GM12874 (cell line): Measurements from ENCODE around the gene TBC1D14.

ENCODE experiments used
- TF ChIP-seq, protein P1 (sequence below): IDR thresholded peaks from 2 replicates; pipeline ENCODE4 v1.5.1; 2011; ENCODE audit warnings: low read depth, mild to moderate bottlenecking, control low read depth, low read length, moderate library complexity; ENCODE audit not compliant: insufficient read depth

The TBC1D14 gene

GRCh38 chr4:6929339-6929811, 19.7 kb downstream of the TBC1D14 start:
- TF ChIP-seq, protein P1, sequence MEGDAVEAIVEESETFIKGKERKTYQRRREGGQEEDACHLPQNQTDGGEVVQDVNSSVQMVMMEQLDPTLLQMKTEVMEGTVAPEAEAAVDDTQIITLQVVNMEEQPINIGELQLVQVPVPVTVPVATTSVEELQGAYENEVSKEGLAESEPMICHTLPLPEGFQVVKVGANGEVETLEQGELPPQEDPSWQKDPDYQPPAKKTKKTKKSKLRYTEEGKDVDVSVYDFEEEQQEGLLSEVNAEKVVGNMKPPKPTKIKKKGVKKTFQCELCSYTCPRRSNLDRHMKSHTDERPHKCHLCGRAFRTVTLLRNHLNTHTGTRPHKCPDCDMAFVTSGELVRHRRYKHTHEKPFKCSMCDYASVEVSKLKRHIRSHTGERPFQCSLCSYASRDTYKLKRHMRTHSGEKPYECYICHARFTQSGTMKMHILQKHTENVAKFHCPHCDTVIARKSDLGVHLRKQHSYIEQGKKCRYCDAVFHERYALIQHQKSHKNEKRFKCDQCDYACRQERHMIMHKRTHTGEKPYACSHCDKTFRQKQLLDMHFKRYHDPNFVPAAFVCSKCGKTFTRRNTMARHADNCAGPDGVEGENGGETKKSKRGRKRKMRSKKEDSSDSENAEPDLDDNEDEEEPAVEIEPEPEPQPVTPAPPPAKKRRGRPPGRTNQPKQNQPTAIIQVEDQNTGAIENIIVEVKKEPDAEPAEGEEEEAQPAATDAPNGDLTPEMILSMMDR, result no peak

GRCh38 chr4:6929812-6930464, 20.3 kb downstream of the TBC1D14 start:
- TF ChIP-seq, protein P1, result no peak

DNA sequence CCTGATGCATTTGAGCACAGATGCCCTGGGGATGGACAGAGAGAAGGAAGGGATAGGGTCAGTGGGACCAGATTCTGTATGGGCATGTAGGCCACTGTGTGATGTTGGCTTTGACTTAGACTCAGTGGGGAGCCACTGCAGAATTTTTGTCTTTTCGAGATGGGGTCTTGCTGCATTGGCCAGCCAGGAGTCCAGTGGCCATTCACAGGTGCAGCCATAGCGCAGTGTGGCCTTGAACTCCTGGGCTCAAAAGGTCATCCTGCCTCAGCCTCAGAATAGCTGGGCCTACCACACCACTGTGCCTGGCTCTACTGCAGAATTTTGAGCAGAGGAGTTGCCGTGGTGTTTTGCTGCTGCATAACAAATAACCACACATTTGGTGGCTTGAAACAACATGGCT, 22.8 kb downstream of the TBC1D14 start:
- TF ChIP-seq, protein P1, result no peak

- TF ChIP-seq, protein P1, result no peak
Observed at GRCh38 chr4:6932918-6933317, 23.3 kb downstream of the TBC1D14 start.

GRCh38 chr4:6933691-6934430, 24.2 kb downstream of the TBC1D14 start:
- TF ChIP-seq, protein P1, result no peak

GRCh38 chr4:6935965-6936364, 26.3 kb downstream of the TBC1D14 start:
- TF ChIP-seq, protein P1, result no peak

GRCh38 chr4:6937201-6937600, 27.6 kb downstream of the TBC1D14 start:
- TF ChIP-seq, protein P1, result no peak
